Measurements from ENCODE around the gene TAL2. TPM values are rescaled to one million over a fixed set of nuclear protein-coding genes. Genes with fewer than 3 reads are reported as not detected.
A peak's percentile ranks its signal among the peaks of the same experiment; 100 is the strongest.
"Not testable (repeated sequence)": the region's sequence is repeated elsewhere in the genome, so short reads cannot be mapped to it uniquely, and the experiment has no call there.

Gene TAL2
- total RNA-seq, 2 experiments from 2014 or later: not detected

GRCh38 chr9:105694848-105695581 is 32.8 kb downstream of the TAL2 start:
- intact Hi-C loops (cut with DNase I, micrococcal nuclease): loop anchor here (1.0 to 10.0 kb wide), 10 partner anchors 137 to 1600 kb away; partner anchors contain the start of genes FSD1L (in 2 of the 2), SLC44A1 (in 2 of the 2), ABCA1 (in 1 of the 2) and FKTN (in 1 of the 2)
- DNase-seq: peak; percentile 71
- ChIA-PET POLR2A (interaction anchor here (0.7 kb wide), 1 partner anchor 15 kb away, joined by 3 read pairs; no protein-coding TSS in a partner anchor), CTCF (interaction anchor here (1.7 kb wide), 1 partner anchor 23 kb away, joined by 11 read pairs; no protein-coding TSS in a partner anchor)
- peak overlapping the region; percentile 83 for H3K27ac Mint-ChIP-seq
- no peaks in the 10 kb centered on the region for H3K9me3 Mint-ChIP-seq (ENCODE audit: low read depth)
- ATAC-seq: peak; percentile 78
- H3K4me1 Mint-ChIP-seq: peaks cover 28% of the 10 kb centered on the region
- H3K27me3 Mint-ChIP-seq: peaks cover 11% of the 10 kb centered on the region
- peak overlapping the region; percentile 76 for H3K4me3 Mint-ChIP-seq
- H3K36me3 Mint-ChIP-seq (ENCODE audit: low read depth): no peaks in the 10 kb centered on the region

DNA sequence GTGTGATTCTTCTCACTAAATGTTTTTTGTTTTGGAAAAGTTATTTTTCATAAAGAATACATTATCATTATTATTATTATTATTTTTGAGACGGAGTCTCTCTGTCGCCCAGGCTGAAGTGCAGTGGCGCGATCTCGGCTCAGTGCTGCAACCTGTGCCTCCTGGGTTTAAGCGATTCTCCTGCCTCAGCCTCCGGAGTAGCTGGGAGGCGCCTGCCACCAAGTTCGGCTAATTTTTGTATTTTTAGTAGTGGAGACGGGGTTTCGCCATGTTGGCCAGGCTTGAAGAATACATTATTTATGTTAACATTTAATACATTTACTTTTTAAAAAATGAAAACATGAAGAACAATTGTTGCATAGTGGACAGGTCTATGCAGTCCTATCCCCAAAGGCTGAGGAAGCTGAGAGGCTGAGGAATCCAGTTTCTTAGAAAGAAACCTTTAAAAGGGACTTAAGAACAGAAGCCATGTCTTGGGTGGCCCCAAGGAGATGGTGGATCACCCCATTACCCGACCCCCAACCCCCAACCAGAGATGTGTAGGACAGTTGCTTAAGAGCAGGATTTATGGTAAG is 34.0 kb downstream of the TAL2 start:
- ATAC-seq (no peak), DNase-seq (no peak)
- H3K27ac Mint-ChIP-seq: no peak overlapping the region
- ChIA-PET CTCF (no interaction called here), POLR2A (no interaction called here)
- H3K27me3 Mint-ChIP-seq: peaks cover 8% of the 10 kb centered on the region
- no peaks in the 10 kb centered on the region for H3K9me3 Mint-ChIP-seq (ENCODE audit: low read depth)
- peaks cover 34% of the 10 kb centered on the region for H3K4me1 Mint-ChIP-seq
- H3K36me3 Mint-ChIP-seq (ENCODE audit: low read depth): no peaks in the 10 kb centered on the region
- intact Hi-C loops (cut with DNase I, micrococcal nuclease): loop anchor here (10.0 kb wide), 4 partner anchors 252 to 772 kb away; partner anchors contain the start of genes ABCA1 (in 1 of the 2), FSD1L (in 1 of the 2) and SLC44A1 (in 1 of the 2)
- peak overlapping the region; percentile 76 for H3K4me3 Mint-ChIP-seq

DNA sequence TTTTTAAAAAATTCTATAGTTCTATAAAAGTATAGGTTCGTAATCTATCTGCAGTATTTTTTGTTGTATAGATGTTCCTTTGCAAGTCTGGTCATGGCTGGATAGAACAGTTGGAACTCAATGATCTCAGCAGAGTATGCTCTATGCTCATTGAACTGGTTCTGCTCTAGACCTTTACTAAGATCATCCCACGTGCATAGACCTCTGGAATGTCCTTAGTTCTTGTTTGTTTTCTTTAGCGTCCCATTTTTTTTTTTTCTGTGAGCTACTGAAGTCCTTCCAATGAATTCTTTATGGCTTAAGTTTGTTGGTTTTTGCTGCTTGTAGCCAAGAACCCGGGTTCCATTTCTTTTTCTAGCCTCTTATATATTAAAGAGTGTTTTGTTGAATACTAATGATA is 35.6 kb downstream of the TAL2 start:
- Mint-ChIP-seq H3K36me3 (ENCODE audit: low read depth) (peaks cover under 1% of the 10 kb centered on the region), H3K4me3 (no peak overlapping the region), H3K4me1 (peaks cover 34% of the 10 kb centered on the region), H3K9me3 (ENCODE audit: low read depth) (no peaks in the 10 kb centered on the region), H3K27me3 (peaks cover 6% of the 10 kb centered on the region), H3K27ac (no peak overlapping the region)
- DNase-seq: no peak
- ChIA-PET CTCF (no interaction called here), POLR2A (no interaction called here)
- intact Hi-C loops (cut with DNase I, micrococcal nuclease): loop anchor here (10.0 kb wide), 4 partner anchors 253 to 773 kb away; partner anchors contain the start of genes ABCA1 (in 1 of the 2), FSD1L (in 1 of the 2) and SLC44A1 (in 1 of the 2)
- no peak for ATAC-seq

GRCh38 chr9:105698348-105698870 is 36.2 kb downstream of the TAL2 start:
- peaks cover 32% of the 10 kb centered on the region for H3K4me1 Mint-ChIP-seq
- H3K36me3 Mint-ChIP-seq (ENCODE audit: low read depth): peaks cover 2% of the 10 kb centered on the region
- peaks cover 5% of the 10 kb centered on the region for H3K27me3 Mint-ChIP-seq
- DNase-seq (no peak), ATAC-seq (no peak)
- no peaks in the 10 kb centered on the region for H3K9me3 Mint-ChIP-seq (ENCODE audit: low read depth)
- intact Hi-C loops (cut with DNase I, micrococcal nuclease): loop anchor here (10.0 kb wide), 4 partner anchors 254 to 774 kb away; partner anchors contain the start of genes ABCA1 (in 1 of the 2), FSD1L (in 1 of the 2) and SLC44A1 (in 1 of the 2)
- ChIA-PET POLR2A (no interaction called here), CTCF (no interaction called here)
- no peak overlapping the region for H3K4me3 Mint-ChIP-seq
- H3K27ac Mint-ChIP-seq: no peak overlapping the region

- Mint-ChIP-seq H3K36me3 (ENCODE audit: low read depth) (peaks cover 2% of the 10 kb centered on the region), H3K27me3 (no peaks in the 10 kb centered on the region), H3K9me3 (ENCODE audit: low read depth) (no peaks in the 10 kb centered on the region), H3K27ac (no peak overlapping the region), H3K4me3 (no peak overlapping the region), H3K4me1 (peaks cover 22% of the 10 kb centered on the region)
- intact Hi-C loops (cut with DNase I, micrococcal nuclease): no loop called here
- ATAC-seq (no peak), DNase-seq (no peak)
- CTCF ChIA-PET: no interaction called here
- POLR2A ChIA-PET: no interaction called here
These were observed 38.4 kb downstream of the TAL2 start for GRCh38 chr9:105700668-105701067.

- no peak for ATAC-seq
- Mint-ChIP-seq H3K27ac (no peak overlapping the region), H3K4me3 (no peak overlapping the region), H3K4me1 (peaks cover 20% of the 10 kb centered on the region), H3K27me3 (no peaks in the 10 kb centered on the region), H3K36me3 (ENCODE audit: low read depth) (peaks cover 3% of the 10 kb centered on the region), H3K9me3 (ENCODE audit: low read depth) (no peaks in the 10 kb centered on the region)
- POLR2A ChIA-PET: no interaction called here
- no peak for DNase-seq
- CTCF ChIA-PET: interaction anchor here (1.8 kb wide), 1 partner anchor 17 kb away, joined by 7 read pairs; no protein-coding TSS in a partner anchor
- intact Hi-C loops (cut with DNase I, micrococcal nuclease): no loop called here
These were observed 38.9 kb downstream of the TAL2 start for GRCh38 chr9:105701145-105701544.

- Mint-ChIP-seq H3K4me3 (no peak overlapping the region), H3K9me3 (ENCODE audit: low read depth) (no peaks in the 10 kb centered on the region), H3K36me3 (ENCODE audit: low read depth) (peaks cover 5% of the 10 kb centered on the region), H3K27me3 (no peaks in the 10 kb centered on the region), H3K27ac (no peak overlapping the region), H3K4me1 (peaks cover 16% of the 10 kb centered on the region)
- intact Hi-C loops (cut with DNase I, micrococcal nuclease): no loop called here
- DNase-seq (no peak), ATAC-seq (no peak)
- ChIA-PET CTCF (interaction anchor here (0.7 to 1.8 kb wide), 4 partner anchors 10 to 16 kb away, joined by 3 to 7 read pairs (median 4); no protein-coding TSS in a partner anchor), POLR2A (no interaction called here)
These were observed 40.0 kb downstream of the TAL2 start for GRCh38 chr9:105702207-105702606.

DNA sequence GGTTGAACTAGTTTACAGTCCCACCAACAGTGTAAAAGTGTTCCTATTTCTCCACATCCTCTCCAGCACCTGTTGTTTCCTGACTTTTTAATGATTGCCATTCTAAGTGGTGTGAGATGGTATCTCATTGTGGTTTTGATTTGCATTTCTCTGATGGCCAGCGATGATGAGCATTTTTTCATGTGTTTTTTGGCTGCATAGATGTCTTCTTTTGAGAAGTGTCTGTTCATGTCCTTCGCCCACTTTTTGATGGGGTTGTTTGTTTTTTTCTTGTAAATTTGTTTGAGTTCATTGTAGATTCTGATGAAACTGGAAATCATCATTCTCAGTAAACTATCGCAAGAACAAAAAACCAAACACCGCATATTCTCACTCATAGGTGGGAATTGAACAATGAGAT is 41.4 kb downstream of the TAL2 start:
- ATAC-seq; POLR2A ChIA-PET; CTCF ChIA-PET; DNase-seq; H3K27me3 Mint-ChIP-seq; H3K4me3 Mint-ChIP-seq; H3K36me3 Mint-ChIP-seq (ENCODE audit: low read depth); H3K27ac Mint-ChIP-seq; intact Hi-C loops (cut with DNase I, micrococcal nuclease); H3K9me3 Mint-ChIP-seq (ENCODE audit: low read depth): not testable (repeated sequence)
- peaks cover 20% of the 10 kb centered on the region for H3K4me1 Mint-ChIP-seq

- CTCF ChIA-PET: interaction anchor here (1.1 to 1.3 kb wide), 2 partner anchors 13 to 69 kb away, joined by 4 read pairs; no protein-coding TSS in a partner anchor
- no peak for ATAC-seq
- POLR2A ChIA-PET: no interaction called here
These were observed 43.9 kb downstream of the TAL2 start for GRCh38 chr9:105706156-105706555.

DNA sequence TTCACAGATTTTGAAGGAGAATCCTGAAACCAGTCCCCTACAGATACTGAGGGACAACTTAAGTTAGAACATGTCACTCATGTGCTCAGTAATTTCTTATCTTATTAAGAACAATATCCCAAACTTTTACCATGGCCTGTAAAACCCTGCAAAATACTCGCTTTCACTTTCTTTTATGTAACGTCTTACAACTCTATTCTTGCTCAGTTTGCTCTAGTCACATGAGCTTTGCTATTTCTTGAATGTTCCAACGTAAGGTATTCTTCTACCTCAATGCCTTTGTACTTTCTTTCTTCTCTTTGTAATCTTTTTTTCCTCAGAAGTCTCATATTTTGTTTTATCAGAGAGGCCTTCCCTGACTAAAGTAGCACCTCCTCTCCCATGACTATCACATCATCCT is 46.1 kb downstream of the TAL2 start:
- Mint-ChIP-seq H3K27ac (peak overlapping the region; percentile 56), H3K4me1 (peaks cover 8% of the 10 kb centered on the region), H3K36me3 (ENCODE audit: low read depth) (peaks cover 7% of the 10 kb centered on the region), H3K9me3 (ENCODE audit: low read depth) (no peaks in the 10 kb centered on the region), H3K27me3 (no peaks in the 10 kb centered on the region), H3K4me3 (peak overlapping the region; percentile 16)
- ChIA-PET CTCF (no interaction called here), POLR2A (interaction anchor here (0.6 kb wide), 1 partner anchor 88 kb away, joined by 7 read pairs; no protein-coding TSS in a partner anchor)
- no peak for DNase-seq
- intact Hi-C loops (cut with DNase I, micrococcal nuclease): no loop called here
- ATAC-seq: no peak

More at GRCh38 chr9:105706156-105706555, 43.9 kb downstream of the TAL2 start:
- H3K4me3 Mint-ChIP-seq: no peak overlapping the region
- no peaks in the 10 kb centered on the region for H3K27me3 Mint-ChIP-seq
- peaks cover 10% of the 10 kb centered on the region for H3K36me3 Mint-ChIP-seq (ENCODE audit: low read depth)
- no peak for DNase-seq
- peaks cover 9% of the 10 kb centered on the region for H3K4me1 Mint-ChIP-seq
- intact Hi-C loops (cut with DNase I, micrococcal nuclease): no loop called here
- no peak overlapping the region for H3K27ac Mint-ChIP-seq
- no peaks in the 10 kb centered on the region for H3K9me3 Mint-ChIP-seq (ENCODE audit: low read depth)

DNA sequence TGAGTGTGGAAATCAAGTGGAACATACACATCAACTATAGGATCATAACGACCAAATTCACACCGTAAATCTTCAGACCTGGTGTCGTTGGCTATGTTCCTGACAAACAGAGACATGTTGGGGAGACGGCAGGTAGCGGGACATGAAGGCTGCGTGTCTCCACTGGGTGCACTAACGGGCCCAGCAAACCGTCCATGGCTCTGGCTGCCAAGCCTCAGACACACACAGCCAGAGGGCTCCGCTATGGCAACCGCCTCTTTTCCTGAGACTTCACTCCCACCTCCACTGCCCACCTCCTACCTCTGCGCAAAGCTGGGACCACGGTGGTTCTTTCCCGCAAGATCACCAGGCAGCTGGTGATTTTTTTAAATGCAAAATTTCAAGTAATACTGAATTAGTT is 48.4 kb downstream of the TAL2 start:
- no peak for ATAC-seq
- peaks cover 8% of the 10 kb centered on the region for H3K4me1 Mint-ChIP-seq
- DNase-seq: no peak
- no peak overlapping the region for H3K4me3 Mint-ChIP-seq
- CTCF ChIA-PET: no interaction called here
- H3K36me3 Mint-ChIP-seq (ENCODE audit: low read depth): peaks cover 9% of the 10 kb centered on the region
- H3K9me3 Mint-ChIP-seq (ENCODE audit: low read depth): no peaks in the 10 kb centered on the region
- POLR2A ChIA-PET: no interaction called here
- H3K27me3 Mint-ChIP-seq: no peaks in the 10 kb centered on the region
- H3K27ac Mint-ChIP-seq: no peak overlapping the region
- intact Hi-C loops (cut with DNase I, micrococcal nuclease): no loop called here

Measured in activated CD4-positive, alpha-beta T cell treated with anti-CD3 and anti-CD28 coated beads for 36 hours (primary cell).